COLO668 (cell line): ENCODE data around the gene TRIM59.
A peak's percentile ranks its signal among the peaks of the same experiment; 100 is the strongest.

Experiments
- DNase-seq: peaks from one replicate; lab custom pipeline; 2025; ENCODE audit not compliant: unreplicated experiment; lab: John Stamatoyannopoulos, UW

The TRIM59 gene

DNA sequence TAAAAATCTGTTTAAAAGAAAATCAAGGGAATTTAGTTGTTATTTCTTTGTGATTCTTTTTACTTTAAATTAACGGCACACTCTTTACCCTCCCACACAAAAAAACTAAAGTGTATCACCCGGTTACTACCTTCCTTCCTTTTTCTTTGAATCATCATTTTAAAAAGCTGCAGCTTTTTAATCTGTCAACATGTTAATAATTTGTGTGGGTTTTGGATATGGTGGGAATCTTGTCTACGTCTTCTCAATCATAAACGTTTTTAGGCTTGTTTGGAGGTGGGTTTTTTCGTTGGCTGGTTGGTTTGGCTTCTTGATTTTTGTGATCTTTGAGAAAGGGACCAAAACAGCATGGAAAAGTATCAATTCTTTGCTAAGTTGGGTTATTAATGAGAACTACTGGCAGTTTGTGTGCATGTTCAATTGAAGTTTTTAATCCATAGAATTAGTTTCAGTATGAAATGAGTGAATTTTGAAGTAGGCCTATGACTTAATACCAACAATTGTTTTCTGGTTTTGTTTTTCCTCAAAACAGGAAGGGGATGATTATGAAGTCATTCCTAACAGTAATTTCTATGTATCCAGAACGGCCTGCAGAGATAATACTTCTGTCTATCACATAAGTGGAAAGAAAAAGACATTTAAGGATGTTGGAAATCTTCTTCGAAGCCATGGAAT, 45.7 kb downstream of the TRIM59 start:
- no peak for DNase-seq

DNA sequence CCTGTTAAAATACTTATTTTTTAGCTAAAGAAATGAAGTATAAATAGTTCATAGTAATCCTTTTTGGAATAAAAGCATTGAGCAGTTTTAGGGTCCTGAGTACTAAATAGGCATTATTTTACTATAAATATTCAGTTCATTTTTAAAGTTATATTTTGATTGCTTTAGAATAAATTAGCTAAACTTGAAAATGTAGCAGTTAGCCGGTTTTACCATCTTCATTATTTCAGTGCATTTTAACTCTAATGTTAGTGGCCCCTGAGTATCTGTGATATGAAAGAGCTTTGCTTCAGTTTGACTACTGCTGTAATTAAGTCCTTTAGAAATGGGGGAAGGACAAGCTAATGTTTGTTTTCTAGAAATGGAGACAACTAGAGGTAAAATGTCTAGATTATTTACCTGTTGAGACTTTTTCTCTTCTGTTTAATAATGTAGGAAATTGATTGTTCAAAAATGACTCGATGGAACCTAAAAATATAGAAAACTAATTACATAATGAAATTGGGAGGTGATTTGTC, 46.5 kb downstream of the TRIM59 start:
- DNase-seq, result no peak

- DNase-seq, result no peak
Measured at GRCh38 chr3:160402221-160403027, 47.2 kb downstream of the TRIM59 start.

- peak; percentile 2 for DNase-seq
Measured at GRCh38 chr3:160401291-160402095, 48.1 kb downstream of the TRIM59 start.

GRCh38 chr3:160400702-160401150, 48.9 kb downstream of the TRIM59 start:
- peak; percentile 45 for DNase-seq

DNA sequence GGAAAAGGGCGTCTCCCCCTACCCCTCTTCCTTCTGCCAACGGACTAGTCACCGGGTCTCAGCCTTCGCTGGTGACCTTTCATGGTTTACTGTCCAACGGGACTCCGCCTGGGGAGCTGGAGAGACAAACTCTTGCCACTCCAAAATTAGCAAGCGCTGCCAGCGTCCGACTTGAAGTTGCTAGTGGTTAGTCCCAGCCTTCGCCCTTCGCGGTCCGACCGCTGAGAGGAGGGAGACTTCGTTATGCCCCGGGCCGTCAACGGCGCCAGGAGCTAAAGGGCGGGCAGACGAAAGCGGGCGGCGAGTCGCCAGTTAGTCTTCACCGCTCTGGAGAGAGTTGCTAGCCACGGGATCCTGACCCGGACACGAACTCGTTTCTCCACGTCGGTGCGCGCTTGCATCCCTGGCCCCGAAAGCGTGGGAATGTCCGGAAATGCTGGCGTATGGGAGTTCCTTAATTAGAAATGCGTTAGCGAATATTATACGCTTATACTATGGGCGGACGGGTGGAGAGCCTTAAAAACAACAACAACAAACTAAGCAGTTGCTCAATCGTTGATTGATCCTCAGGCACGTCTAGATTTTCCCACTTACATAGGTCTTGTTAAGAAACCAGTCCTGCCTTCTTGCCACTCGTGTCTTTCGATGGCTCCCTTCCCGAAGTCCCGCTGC, 49.4 kb downstream of the TRIM59 start:
- peak; percentile 37 for DNase-seq

DNA sequence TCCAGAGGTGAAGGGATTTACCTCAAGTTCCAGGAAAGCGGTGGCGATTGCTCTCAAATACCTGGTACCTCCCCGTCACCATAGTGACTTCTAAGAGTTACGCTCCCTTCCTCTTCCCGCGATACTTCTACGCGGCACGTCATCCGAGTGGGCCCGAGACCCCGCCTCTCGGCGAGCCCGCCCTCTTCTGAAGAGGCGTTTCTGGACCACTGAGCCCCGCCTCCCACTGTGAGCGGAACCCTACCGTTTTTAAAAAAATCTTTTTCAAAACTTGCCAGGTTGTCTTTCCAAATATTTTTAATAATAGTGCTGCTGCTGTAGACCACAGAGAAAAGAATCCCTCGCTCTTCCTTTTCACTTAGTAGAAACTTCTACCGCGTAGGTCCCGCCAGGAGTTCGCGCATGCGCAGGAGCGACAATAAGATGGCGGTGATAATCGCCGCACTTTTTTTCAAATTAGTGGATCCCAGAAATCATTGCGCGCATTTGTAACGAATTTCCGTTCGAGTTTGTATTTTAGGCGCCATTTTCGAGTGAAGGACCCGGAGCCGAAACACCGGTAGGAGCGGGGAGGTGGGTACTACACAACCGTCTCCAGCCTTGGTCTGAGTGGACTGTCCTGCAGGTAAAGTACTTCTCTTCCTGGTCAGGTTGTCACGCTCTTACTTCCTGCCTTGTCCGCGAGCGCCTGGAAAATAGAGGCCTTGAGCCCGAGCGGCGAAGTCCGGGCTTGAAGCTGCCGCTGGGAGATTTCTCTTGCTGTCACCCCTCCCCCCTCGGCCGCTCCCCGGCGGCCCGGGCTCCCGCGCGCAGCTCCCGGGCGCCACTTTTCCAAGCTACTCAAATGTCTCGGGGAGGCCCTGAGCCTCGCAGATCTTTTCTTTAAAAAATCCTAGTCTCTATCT, 50.2 kb downstream of the TRIM59 start, which contains the start of the genes IFT80 and SMC4:
TSS of gene IFT80 (minus strand) at position 101 of the 905 bp plus-strand sequence. CDS start 14,625 bp downstream, outside the sequence.
TSS of gene SMC4 (plus strand) at position 526 of the 905 bp plus-strand sequence. CDS start 1,177 bp downstream, outside the sequence.
- DNase-seq, result peak; percentile 89

GRCh38 chr3:160398820-160399124, 50.8 kb downstream of the TRIM59 start:
- no peak for DNase-seq

GRCh38 chr3:160395297-160395696, 54.3 kb downstream of the TRIM59 start:
- no peak for DNase-seq

GRCh38 chr3:160394009-160394392, 55.6 kb downstream of the TRIM59 start:
- DNase-seq, result no peak

GRCh38 chr3:160393346-160394008, 56.1 kb downstream of the TRIM59 start:
- DNase-seq, result no peak

DNA sequence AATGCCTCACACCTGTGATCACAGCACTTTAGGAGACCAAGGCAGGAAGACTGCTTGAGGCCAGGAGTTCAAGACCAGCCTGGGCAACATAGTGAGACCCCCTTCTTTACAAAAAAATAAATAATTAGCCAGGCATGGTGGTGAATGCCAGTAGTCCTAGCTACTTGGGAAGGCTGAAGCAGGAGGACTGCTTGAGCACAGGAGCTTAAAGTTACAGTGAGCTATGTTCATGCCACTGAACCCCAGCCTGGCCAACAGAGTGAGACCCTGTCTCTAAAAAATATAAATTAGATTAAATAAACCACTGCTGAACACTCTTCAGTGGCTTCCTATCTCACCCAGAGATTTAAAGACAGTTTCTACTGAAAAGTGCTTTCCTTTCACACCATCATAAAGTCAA, 56.8 kb downstream of the TRIM59 start:
- DNase-seq, result no peak

DNA sequence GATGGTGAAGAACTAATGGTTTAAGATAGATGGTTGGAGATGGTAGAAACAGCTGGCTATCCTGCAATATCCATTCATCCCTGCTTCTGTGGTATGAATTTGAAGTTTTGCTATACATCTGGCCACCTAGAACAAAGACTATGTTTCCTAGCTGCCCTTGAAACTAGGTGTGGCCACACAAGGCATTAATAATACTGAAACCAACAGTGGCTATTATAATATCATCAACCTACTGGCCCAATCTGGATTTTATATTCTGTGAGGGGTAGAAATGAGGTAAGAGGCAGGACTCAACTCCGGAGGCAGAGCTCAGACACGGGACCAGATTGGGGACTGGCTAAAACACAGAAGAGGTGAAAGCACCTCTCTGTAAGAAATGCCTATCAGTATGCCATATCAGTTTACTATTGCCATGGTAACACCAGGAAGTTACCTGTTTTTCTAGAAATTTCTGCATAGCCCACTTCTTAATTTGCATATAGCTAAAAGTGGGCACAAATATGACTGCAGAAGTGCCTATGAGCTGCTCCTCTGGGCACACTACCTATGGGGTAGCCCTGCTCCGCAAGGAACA, 58.9 kb downstream of the TRIM59 start:
- no peak for DNase-seq
